Psoas muscle (tissue), 8 donors: ENCODE data around the gene ANAPC16. TPM values are rescaled to one million over a fixed set of nuclear protein-coding genes. Genes with fewer than 3 reads are reported as not detected.
A peak's percentile ranks its signal among the peaks of the same experiment; 100 is the strongest.
"Not testable (repeated sequence)": the region's sequence is repeated elsewhere in the genome, so short reads cannot be mapped to it uniquely, and the experiment has no call there.

ENCODE experiments used
- ATAC-seq, 4 donors: fragments of 200-7000 bp; cut with Tn5 transposase; one replicate each; pipeline ENCODE4 v1.9.1; 2020; ENCODE audit warnings: moderate library complexity in 3 of 4, mild to moderate bottlenecking in 2 of 4
- DNase-seq, 2 donors: peaks; one replicate each; pipeline ENCODE4 v3.0.0-alpha.2; 2020
- H3K27ac ChIP-seq: fragments of 200-600 bp; one replicate; pipeline ENCODE4 v1.8.0; 2022
- H3K27me3 ChIP-seq, 3 donors: fragments of 200-600 bp in 1 of 3; one replicate each; pipeline versions ENCODE4 v1.6.1 to v1.8.0; 2013 to 2022; ENCODE audit warnings: low read length in 2 of 3, mild to moderate bottlenecking in 2 of 3, moderate library complexity in 1 of 3; ENCODE audit not compliant: insufficient read depth in 3 of 3
- H3K36me3 ChIP-seq, 2 donors: fragments of 200-600 bp in 1 of 2; one replicate each; pipeline versions ENCODE4 v1.6.1 to v1.8.0; 2013 to 2022; ENCODE audit warnings: low read depth in 1 of 2, mild to moderate bottlenecking in 1 of 2, moderate library complexity in 1 of 2; ENCODE audit not compliant: insufficient read depth in 1 of 2
- H3K4me1 ChIP-seq: fragments of 200-600 bp; one replicate; pipeline ENCODE4 v1.8.0; 2022
- H3K4me3 ChIP-seq: fragments of 200-600 bp; one replicate; pipeline ENCODE4 v1.8.0; 2022; ENCODE audit warnings: mild to moderate bottlenecking
- H3K9me3 ChIP-seq: fragments of 200-600 bp; one replicate; pipeline ENCODE4 v1.8.0; 2022
- CTCF ChIP-seq: fragments of 200-600 bp; IDR thresholded peaks from one replicate; pipeline ENCODE4 v1.8.0; 2022; ENCODE audit warnings: antibody characterized with exemption
- WGBS, 3 donors: extraction: QIAGEN DNeasy Blood & Tissue Kit; methylation state at CpG; one replicate each; pipeline versions ENCODE4 v1.1.6 to v1.1.7; 2013; 5-methylcytosine and 5-hydroxymethylcytosine counted together
- intact Hi-C, 2 donors: fragments of 100-400 bp; cut with DNase I; formaldehyde crosslinking; loops; one replicate each; pipeline versions ENCODE4 v1.11.0 to v1.14.2; 2022
- polyA plus RNA-seq, 3 donors: library from polyadenylated mRNA; stranded (reverse); fragments of 200-250 nt; gene quantifications; one replicate each; pipeline ENCODE4 v1.2.3, GENCODE V29; 2013
- total RNA-seq, 4 donors: library from RNA; stranded (reverse); fragmentation: NEBNext Ultra II Directional in 2 of 4; extraction: Animal tissue kit (Norgen Biotek cat#: 25700) in 2 of 4; gene quantifications; one replicate each; pipeline versions ENCODE4 v1.2.1 to v1.2.4, GENCODE V29; 2021 to 2023
- donor health status: healthy with polysubstance abuse.
- donor health status: DM: no; HTN: no; CAD: no; lungs with moderate emphysema.
- donor health status: Bipolar disorder and iron deficiency.
- donor health status: healthy.
- donor health status: DM: yes; HTN: yes; CAD: no.
- donor health status: DM: no; HTN: no; CAD: no.
- donor health status: DM: no; HTN: no; CAD: no.
- donor health status: DM: yes; HTN: yes; CAD: no.

Gene ANAPC16
- total and polyA plus RNA-seq, 7 donors = 60.1 to 184 (median 128) TPM

GRCh38 chr10:72219235-72219814, 3.5 kb downstream of the ANAPC16 start:
- peak overlapping the region; percentile 97 for H3K27ac ChIP-seq
- TF ChIP-seq CTCF = no peak
- H3K36me3 ChIP-seq = peaks cover 0 to 22% of the 10 kb centered on the region in 2 donors
- H3K4me3 ChIP-seq = peak overlapping the region; percentile 78
- WGBS, 3 donors = 43 to 62% (median 45%) methylated on average over 6 of the region's 6 CpGs
- DNase-seq = no peak
- H3K9me3 ChIP-seq = no peaks in the 10 kb centered on the region
- peaks cover 79% of the 10 kb centered on the region for H3K4me1 ChIP-seq
- no peaks in the 10 kb centered on the region for H3K27me3 ChIP-seq
- no peak for ATAC-seq
- intact Hi-C loops = loop anchor here in 1 of 2 donors (5.0 kb wide), 1 partner anchor 113 kb away; no protein-coding TSS in a partner anchor

- Histone ChIP-seq H3K4me3 (no peak overlapping the region), H3K27ac (peak overlapping the region; percentile 97), H3K9me3 (no peaks in the 10 kb centered on the region), H3K36me3 (peaks cover 0 to 31% of the 10 kb centered on the region in 2 donors), H3K4me1 (peaks cover 72% of the 10 kb centered on the region), H3K27me3 (no peaks in the 10 kb centered on the region)
- DNase-seq (no peak), ATAC-seq (no peak)
- TF ChIP-seq CTCF = no peak
- intact Hi-C loops = loop anchor here in 1 of 2 donors (5.0 kb wide), 1 partner anchor 112 kb away; no protein-coding TSS in a partner anchor
- 57 to 80% (median 59%) methylated on average over 8 of the region's 8 CpGs for WGBS, 3 donors
Measured at GRCh38 chr10:72220637-72221036, 4.8 kb downstream of the ANAPC16 start.

- Histone ChIP-seq H3K9me3 (no peaks in the 10 kb centered on the region), H3K4me1 (peaks cover 72% of the 10 kb centered on the region), H3K27ac (peak overlapping the region; percentile 97), H3K36me3 (peaks cover 0 to 31% of the 10 kb centered on the region in 2 donors), H3K27me3 (no peaks in the 10 kb centered on the region), H3K4me3 (no peak overlapping the region)
- no peak for TF ChIP-seq CTCF
- no peak for DNase-seq
- WGBS, 3 donors = 17 to 45% (median 21%) methylated on average over 1 of the region's 1 CpG
- ATAC-seq = peak in 2 of 4 donors; percentile 48 to 61
- intact Hi-C loops = loop anchor here in 1 of 2 donors (5.0 kb wide), 1 partner anchor 111 kb away; no protein-coding TSS in a partner anchor
Measured at GRCh38 chr10:72221278-72221677, 5.5 kb downstream of the ANAPC16 start.

- H3K36me3 ChIP-seq = peaks cover 0 to 39% of the 10 kb centered on the region in 2 donors
- no peaks in the 10 kb centered on the region for H3K27me3 ChIP-seq
- 19 to 32% (median 21%) methylated on average over 1 of the region's 1 CpG for WGBS, 3 donors
- ATAC-seq (peak in 3 of 4 donors; percentile 50 to 55 (median 54)), DNase-seq (no peak)
- peak overlapping the region; percentile 97 for H3K27ac ChIP-seq
- peaks cover 64% of the 10 kb centered on the region for H3K4me1 ChIP-seq
- no peaks in the 10 kb centered on the region for H3K9me3 ChIP-seq
- no peak overlapping the region for H3K4me3 ChIP-seq
- TF ChIP-seq CTCF = no peak
- intact Hi-C loops = loop anchor here (2.0 to 5.0 kb wide), 2 partner anchors 97 to 109 kb away; no protein-coding TSS in a partner anchor
Measured at GRCh38 chr10:72223743-72224101, 7.9 kb downstream of the ANAPC16 start.

GRCh38 chr10:72224191-72224590, 8.4 kb downstream of the ANAPC16 start:
- Histone ChIP-seq H3K36me3 (peaks cover 0 to 39% of the 10 kb centered on the region in 2 donors), H3K27ac (peak overlapping the region; percentile 97), H3K4me1 (peaks cover 64% of the 10 kb centered on the region)
- not testable (repeated sequence) for H3K27me3 ChIP-seq, H3K4me3 ChIP-seq, H3K9me3 ChIP-seq, ATAC-seq, DNase-seq
- 85 to 95% (median 88%) methylated on average over 6 of the region's 6 CpGs for WGBS, 3 donors
- intact Hi-C loops = loop anchor here in 1 of 2 donors (5.0 kb wide), 1 partner anchor 108 kb away; no protein-coding TSS in a partner anchor
